HG02588 (cell line): Measurements from ENCODE around the gene IPO4.

Source experiments
- ATAC-seq: cut with Tn5 transposase; IDR thresholded peaks from one replicate; pipeline ENCODE4 v1.9.1; 2021; ENCODE audit warnings: mild to moderate bottlenecking, moderate library complexity; ENCODE audit not compliant: unreplicated experiment

IPO4 gene

DNA sequence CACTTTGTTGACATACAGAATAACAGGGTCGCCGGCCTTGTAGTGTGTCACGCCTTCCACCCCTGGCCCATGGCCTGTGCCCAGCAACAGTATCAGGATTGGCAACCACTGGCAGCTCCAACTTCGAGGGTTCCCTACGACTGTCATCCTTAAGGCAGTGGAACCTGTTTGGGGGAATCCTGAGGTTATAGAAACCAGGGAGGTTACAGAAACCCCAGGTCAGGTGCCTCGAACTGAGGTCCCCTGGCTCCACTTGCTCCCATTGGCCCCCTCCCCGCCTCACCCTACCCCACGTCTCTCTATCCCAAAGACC, 6.2 kb upstream of the IPO4 start:
- ATAC-seq: no peak

DNA sequence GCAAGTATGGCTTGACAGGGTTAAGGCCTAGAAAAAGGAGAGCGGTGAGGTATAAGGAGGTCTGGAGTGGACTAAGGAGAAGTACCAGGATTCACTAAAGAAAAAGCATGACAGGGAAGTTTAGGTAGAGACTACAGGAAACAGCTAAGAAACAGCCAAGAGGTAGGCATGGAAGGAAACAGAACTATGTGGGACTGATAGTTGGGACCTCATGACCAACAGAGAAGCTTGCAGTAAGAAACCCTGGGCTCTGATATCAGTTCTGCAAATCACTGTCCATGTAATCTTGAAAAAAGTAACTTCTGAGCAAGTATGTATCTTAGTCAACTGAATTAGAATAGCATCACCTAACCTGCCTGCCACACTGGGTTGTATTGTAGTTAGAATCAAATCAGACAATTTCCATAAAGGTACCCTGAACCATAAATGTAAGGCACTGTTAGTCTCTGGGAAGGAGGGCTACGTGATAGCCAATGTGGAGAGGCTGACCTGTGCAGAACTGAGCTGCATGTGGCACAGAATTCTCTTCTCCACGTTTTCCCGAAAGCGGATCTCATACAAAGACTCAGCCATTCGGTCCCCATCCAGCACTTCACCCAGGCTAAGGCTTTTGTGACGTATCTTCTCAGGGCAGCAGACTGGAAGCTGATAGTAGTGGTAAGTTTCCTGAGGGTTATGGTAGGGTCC, 5.7 kb upstream of the IPO4 start:
- ATAC-seq: no peak

DNA sequence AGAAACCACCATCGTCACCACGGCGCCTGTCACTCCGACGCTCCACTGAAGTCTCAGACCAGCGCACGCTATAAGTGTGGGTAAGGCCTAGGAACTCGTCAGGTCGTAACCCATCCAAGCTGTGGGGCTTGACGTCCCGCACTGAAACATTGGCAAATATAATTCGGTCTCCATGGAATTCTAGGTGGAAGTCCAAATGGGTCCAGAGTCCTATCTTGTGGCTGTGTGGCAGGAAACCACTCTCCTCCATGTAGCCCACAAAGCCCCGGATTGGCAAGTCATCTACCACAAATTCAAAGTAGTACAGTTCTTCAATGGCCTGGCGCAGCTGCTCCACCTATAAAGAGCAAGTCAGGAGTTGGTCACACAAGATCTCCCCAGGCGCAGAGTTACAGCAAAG, 4.3 kb upstream of the IPO4 start:
- ATAC-seq: no peak

DNA sequence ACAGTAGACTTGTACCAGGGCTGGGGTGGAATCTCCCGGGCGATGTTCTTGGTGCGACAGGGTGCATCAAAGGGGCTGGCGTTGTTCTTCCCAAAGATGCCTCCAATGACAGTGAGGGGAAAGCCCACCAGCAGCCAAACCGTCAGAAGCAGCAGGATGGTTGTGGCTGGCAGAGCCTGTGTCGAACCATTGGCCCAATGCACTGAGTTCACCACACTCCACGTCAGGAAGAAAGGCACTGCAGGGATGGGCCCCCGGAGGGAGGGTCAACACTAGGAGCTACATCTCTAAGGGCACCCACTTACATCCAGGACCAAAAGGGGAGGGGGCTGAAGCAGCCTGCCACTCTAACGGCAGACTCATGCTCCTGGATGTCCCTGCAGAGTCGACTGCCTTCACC, 1.8 kb upstream of the IPO4 start:
- ATAC-seq: no peak

DNA sequence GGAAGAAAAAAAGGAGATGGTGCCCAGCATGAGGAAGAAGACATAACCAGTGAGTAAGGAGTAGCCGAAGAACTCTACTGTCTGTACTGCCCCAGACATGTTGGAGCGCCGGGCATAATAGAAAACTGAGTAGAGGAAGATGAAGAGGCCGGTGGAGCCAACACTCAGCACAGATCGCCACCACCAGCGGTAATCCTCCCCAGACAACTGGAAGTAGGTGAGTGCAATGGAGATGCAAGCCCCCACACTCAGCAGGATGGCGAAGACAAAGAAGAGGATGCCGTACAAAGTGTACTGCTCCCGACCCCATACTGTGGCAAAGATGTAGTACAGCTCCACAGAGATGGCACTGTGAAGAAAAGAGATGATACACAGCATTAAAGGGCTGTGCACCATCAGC, 844 bp upstream of the IPO4 start:
- no peak for ATAC-seq

DNA sequence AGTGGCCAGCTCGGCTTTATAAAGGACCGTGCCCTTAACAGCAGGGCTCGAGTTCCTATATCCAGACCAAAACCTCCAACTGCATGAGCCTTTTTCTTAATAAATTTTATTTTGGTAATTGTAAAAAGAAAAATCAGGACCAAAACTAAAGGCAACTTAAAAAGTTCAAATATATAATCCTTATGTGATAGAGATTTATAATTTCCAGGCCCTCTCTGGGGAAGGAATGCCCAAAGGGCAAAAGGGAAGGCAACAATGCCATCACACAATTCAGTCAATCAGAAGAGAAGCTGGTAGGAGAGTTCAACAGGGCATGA, 401 bp upstream of the IPO4 start:
- ATAC-seq: no peak

DNA sequence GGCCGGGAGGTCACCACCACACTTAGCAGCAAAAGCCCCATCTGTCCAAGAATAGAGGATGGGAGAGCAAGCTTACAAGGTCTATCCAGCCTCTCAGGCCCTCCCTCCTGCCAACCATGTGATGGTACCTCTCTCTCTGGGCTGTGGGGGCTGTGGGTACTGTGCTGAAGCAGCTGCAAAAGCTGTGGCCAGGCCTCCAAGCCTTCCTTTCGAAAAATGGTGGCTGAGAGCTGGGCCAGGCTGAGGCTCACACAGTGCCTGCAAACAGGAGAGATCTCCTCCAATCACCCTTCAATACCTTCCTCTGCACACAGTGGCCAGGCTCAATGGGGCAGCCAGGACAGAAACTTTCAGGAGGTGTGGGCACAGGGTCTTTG, 1.1 kb downstream of the IPO4 start:
- ATAC-seq: no peak

DNA sequence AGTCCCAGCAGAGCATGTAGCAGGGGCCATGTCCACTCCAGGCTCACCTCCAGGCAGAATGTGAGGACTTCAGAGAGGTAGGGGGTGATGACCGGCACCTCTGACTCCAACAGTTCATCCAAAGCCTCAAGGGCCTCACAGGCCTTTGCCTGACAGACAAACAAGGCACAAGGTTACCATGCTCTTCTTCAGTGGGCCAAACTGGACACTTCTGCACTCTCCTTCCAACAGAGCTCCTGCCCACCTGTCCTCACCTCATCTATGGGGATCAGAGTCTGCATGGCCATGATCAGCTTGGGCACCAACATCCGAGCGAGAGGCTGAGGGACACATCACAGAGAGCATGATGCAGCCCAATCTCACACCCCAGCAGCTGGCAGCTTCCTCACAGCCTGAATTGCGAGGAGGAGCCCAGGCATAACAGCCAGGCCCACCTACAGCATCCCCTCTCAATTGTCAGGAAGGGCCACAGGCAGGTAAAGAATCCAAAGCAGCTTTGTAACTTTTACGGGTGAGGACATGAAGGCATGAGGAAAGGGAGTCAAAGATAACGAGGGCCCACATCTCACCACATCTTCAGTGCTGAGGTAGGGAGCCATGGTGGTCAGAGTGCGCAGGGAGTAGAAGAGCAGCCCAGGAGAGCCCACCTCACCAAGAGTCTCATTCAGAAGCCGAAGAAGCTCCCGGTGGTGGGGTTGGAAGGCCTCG, 1.6 kb downstream of the IPO4 start:
- ATAC-seq: no peak

DNA sequence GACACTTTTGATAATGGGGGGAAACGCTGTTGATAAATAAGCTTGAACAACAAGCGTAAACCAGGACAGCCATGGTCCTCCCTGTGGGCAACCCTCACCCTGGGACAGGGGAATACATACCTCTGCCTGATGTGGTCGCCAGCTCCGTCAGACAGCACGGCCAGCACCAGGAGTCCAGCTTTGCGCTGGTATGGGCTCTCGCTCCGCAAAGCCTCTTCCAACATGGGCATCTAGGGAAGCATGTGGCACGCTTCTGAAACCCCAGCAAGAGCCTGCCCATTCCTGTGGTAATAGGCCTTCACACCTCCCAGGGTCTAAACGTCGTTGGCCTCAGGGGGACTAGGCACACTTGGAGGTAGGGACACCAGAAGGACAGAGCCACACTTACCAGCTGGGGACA, 2.9 kb downstream of the IPO4 start:
- ATAC-seq: no peak

DNA sequence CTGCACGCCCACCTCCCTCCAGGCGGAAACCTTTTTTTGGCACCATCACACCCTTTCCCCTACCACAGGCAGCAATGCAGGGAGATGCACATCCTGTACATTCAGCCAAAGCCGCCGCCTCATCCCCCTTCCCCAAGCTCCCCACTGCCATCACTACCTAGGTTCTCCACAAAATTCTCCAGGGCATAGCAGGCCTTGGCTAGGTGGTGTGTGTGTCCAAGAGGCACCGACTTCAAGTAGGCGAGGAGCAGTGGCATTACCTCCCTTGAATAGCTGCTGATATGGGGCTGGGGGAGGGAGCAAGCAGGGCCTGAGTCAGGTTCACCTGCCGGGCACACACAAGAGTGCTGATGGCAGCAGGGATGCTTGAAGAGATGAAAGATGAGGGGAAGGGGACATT, 3.6 kb downstream of the IPO4 start:
- ATAC-seq: no peak

DNA sequence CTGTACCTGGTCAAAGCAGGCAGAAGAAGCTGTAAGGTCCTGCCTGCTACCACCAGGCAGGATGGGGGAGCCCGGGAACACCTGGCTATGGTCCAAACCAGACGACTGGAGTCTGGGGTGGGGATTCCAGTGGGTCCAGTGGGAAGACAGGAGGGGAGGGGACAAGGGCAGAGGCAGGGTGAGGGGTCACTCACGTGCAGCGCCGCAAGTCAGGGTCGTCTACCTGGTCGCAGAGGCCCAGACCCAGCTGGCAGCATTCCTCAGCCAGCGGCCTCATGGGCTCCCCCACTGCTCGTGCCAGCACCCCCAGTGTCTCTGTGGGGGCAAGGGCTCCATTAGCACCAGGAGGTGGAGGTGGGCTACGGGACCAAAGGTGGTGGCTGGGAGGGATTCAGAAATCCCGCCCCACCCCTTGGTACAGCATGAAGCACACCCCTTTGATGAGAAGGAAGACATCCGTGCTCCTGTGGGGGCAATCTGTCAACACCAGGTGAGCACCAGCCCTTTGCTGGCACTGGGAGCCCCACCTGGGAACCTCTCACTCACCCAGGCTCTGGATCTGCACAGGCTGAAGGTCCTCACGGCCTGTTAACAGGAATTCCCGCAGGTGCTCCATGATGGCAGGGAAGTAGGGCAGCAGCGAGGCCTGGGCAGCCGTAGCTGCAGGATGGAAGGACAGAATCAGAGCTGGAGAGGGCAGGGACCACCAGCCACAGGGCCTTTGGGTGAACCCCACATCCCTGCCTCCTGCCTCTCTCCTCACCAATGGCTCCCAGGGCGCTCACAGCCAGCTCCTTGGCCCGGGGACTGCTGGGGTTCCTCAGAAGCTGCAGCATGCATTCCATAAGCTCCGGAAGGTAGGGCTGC, 4.3 kb downstream of the IPO4 start:
- ATAC-seq: no peak

DNA sequence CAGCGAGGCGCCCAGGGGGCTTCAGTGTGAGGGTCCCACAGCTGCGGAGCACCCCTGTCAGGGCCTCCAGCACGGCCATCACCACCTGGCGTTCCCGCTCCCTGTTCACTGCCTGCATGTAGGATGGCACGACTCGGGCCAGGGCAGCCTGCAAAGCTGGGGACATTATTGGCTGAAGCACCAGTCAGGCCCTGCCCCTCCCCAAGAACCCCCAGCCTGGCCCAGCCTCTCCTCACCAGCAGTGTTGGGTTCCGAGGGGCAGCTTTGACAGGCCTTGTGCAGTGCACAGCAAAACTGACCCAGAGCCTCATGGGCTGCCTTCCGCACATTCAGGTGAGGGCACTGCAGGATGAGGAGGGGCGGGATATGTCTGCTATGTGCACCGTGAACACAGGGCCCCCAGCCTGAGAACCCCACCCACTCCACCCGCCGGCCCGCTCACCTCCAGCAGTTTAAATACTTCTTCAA, 5.6 kb downstream of the IPO4 start:
- ATAC-seq: no peak

DNA sequence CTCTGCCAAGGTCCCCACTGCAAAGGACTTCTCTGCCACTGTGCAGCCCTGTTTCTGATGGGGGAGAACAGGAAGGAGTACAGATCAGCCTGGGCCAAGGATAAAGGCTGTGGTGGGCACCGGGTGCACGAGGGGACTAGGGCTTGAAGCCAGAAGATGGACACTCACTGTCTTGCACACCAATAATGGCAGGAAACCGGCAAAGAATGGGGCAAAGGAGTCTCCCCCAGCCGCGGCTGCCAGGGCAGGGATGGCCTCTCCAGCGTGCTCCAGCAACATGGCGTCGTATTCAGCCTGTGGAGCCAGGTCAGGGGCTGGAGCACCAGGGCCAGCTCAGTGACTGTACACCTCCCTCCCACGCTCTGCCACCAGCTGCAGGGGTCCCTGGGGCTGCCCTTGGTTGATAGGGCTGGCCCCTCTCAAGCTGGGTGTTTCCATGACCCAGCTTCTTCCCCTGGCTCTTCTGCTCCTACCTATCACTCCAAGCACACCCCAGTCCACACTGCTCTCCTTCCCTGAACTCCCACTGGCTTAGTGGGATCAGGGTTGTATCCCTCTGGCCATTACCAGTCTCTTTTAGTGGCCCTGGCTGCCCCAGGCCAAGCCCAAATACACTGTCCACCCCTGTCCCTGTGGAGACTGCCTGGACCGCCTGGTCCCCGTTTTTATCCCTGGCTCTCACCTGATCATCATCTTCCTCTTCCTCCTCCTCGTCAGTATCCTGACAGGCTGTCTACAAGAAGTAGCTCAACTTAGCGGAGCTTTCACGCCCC, 6.3 kb downstream of the IPO4 start:
- no peak for ATAC-seq

DNA sequence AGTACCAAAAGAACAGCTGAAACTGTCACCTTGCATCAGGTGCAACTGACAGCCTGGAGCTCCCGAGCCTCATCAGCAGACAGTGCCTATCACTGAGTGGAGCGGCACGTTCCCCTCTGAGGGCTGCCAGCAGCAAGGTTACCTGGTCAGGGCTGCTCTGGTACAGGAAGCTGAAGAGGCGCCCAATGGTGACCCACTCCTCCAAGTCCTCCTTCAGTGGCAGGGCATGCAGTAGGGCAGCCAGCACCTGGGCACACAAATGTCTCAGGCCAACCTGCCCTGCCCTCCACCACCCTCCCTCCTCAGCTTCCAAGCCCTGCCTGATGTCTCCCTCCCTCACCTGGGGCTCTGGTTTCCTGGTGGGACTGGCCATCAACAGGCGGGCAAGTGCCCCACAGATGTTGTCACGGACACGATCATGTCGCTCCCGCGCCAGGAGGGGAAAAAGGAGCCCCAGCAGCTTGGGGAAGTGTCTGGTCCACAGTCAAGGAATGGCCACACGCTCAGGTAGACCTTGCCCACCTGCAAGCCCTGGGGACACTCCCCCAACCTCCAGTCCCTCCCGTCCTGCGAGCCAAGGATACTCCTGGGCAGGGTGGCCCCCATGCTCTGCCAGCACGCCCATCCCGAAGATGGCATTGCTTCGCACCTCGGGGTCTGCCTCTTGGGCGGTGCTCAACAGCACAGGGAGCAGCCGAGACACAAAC, 7.1 kb downstream of the IPO4 start:
- ATAC-seq: no peak

DNA sequence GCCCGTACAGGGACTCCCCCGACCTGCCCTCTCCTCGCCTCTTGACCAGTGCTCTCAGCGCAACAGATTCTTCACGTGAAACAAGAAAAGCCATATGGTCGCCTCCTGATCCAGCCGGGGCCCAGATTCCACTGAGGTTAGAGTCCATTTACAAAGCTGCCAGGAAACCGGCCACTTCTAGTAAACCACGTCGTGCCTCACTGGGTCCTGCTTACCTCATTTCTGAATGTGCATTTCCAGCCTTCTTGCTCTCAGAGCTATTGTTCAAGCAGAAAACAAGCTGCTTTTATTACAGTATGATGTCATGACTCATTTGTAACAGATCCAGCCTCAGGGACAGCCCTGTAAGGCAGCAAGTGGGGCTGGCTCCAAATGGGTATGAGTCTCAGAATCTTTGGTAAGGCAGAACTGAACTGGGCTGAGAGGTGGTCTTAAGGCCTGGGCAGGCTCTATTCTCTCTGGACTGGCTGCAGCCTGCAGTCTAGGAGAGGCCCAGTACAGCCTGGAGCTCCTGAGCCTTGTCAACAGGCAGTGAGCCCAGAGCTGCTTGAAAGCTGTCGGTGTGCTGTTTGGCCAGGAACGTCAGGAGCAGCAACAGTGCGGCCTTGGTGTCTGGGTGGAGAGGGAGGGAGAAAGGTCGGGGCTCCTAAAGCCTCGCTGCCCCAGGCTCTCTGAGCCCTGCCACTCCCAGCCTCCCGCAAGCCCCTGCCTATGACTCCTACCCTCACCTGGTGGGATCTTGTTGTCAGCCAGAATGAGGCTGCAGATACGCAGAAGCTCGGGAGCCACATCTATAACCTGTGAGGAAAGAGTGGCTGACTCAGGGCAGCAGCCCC, 8.4 kb downstream of the IPO4 start:
- ATAC-seq: no peak

DNA sequence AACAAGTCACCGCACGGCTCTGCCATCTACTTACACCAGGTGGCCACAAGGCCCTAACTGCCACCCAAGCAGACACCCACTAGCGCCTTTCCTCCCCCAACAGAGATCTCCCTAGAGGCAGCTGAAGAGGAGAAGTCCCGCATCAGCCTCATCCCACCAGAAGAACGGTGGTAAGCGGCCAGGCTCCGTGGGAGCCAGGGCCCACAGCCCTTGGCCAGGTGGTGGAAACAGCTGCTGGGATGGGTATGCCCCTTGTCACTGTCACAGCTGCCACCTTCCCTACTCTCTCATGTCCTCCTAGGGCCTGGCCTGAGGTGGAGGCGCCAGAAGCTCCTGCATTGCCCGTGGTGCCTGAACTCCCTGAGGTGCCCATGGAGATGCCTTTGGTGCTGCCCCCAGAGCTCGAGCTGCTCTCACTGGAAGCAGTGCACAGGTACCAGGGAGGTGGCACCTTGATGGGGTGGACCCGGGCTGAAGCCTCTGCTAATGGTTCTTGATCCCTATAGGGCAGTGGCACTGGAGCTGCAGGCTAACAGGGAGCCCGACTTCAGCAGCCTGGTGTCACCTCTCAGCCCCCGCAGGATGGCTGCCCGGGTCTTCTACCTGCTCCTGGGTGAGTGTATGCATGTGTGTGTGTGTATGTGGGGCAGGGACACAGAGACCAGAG, 9.2 kb downstream of the IPO4 start:
- no peak for ATAC-seq

DNA sequence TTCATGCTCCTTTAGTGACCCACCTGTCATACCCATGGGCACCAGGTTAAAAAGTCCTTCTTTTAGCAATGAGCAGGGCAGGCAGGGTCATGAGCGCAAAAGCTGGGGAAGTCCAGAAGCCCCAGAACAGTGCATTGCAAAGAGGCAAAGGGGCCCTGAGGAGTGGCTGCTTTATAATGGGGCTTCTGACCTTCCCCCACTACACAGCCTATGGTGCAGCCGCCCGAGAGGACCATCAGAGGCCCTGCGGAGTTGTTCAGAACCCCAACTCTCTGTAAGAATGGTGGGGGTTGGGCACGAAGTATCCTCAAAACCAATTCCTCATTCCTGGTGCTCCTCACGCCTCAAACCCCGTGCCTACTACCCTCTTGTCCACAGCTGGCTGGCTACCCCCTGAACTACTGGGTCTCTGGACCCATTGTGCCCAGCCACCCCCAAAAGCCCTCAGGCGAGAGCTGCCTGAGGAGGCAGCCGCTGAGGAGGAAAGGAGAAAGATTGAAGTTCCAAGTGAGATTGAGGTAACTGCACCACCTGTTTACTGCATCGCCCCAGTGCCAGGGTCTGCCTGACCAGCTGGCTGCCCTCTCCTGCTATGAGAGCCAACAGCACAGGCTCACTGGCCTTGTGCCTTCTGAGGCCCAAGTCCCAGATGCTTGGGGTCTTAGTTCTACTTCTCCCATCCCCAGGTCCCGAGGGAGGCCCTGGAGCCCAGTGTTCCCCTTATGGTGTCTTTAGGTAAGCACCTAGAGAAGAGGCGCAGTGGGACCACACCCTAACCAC, 10.0 kb downstream of the IPO4 start:
- ATAC-seq: no peak

DNA sequence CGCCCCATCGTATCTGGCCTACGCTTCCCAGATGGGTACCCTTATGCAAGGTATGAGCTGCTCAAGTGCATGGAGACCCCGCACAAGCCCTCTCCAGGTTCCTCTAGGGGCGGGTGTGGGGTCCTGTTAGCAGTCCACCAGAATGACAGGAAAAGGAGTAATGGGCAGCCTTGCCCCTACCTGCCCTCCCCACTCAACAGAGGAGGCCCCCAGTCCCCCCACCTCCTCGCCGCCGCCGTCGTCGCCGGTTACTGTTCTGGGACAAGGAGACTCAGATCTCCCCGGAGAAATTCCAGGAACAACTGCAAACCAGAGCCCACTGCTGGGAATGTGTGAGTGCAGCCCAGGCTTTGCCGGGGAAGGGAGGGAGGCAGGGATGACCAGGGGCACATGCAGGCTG, 10.7 kb downstream of the IPO4 start:
- ATAC-seq: no peak
